SK-N-MC (cell line): Measurements from ENCODE around the gene C4orf50.

Experiments used
- EZH2 ChIP-seq: fragments of 200-600 bp; sonication (generic); IDR thresholded peaks from one replicate; pipeline ENCODE4 v1.6.1; 2017; ENCODE audit warnings: antibody characterized with exemption
- POLR2AphosphoS5 ChIP-seq: IDR thresholded peaks from 2 replicates; pipeline ENCODE4 v1.6.1; 2012; ENCODE audit warnings: mild to moderate bottlenecking, low read depth, low read length, borderline replicate concordance

DNA sequence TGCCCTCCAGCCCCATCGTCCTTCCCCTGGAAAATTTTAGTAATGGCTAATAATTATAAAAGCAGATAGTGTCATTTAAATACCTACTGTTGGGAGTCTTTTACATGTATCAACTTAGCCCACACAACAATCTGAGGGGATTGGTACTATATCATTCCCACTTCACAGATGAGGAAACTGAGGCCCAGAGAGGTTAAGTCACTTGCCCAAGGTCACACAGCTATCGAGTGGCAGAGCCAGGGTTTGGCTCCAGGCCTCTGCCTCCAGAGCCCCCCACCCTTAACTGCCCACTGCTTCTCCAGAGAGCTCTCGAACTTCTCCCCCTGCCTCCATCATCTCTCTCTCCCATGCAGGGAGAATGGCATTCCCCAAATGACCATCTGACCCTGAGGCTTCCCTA is 7.4 kb downstream of the C4orf50 start:
- no peak for TF ChIP-seq POLR2AphosphoS5
- TF ChIP-seq EZH2: no peak
